Activated CD8-positive, alpha-beta T cell treated with anti-CD3 and anti-CD28 coated beads for 36 hours (primary cell): ENCODE data around the gene LRRC7. TPM values are rescaled to one million over a fixed set of nuclear protein-coding genes. Genes with fewer than 3 reads are reported as not detected.

ENCODE experiments used
- ATAC-seq: fragments of 200-7000 bp; cut with Tn5 transposase; one replicate; pipeline ENCODE4 v1.10.0; 2021; ENCODE audit warnings: mild to moderate bottlenecking, moderate library complexity
- CTCF ChIA-PET: fragments of 350-600 bp; sonication (Branson Sonifier 250); formaldehyde crosslinking; loops from one replicate; lab custom pipeline; 2021; ENCODE audit warnings: antibody characterized with exemption; lab: Charles Lee
- POLR2A ChIA-PET: fragments of 350-600 bp; sonication (Branson Sonifier 250); formaldehyde crosslinking; loops from one replicate; lab custom pipeline; 2021; ENCODE audit warnings: antibody characterized with exemption; lab: Charles Lee
- DNase-seq: peaks from one replicate; pipeline ENCODE4 v3.0.0-alpha.2; 2020
- H3K27ac Mint-ChIP-seq: one replicate; pipeline ENCODE4 v1.8.0; 2021; ENCODE audit warnings: mild to moderate bottlenecking, mixed read lengths
- H3K27me3 Mint-ChIP-seq: one replicate; pipeline ENCODE4 v1.8.0; 2021; ENCODE audit warnings: mixed read lengths
- H3K36me3 Mint-ChIP-seq: one replicate; pipeline ENCODE4 v1.8.0; 2021; ENCODE audit warnings: low read depth, mixed read lengths
- H3K4me1 Mint-ChIP-seq: one replicate; pipeline ENCODE4 v1.8.0; 2021; ENCODE audit warnings: low read depth, mixed read lengths
- H3K4me3 Mint-ChIP-seq: one replicate; pipeline ENCODE4 v1.8.0; 2021; ENCODE audit warnings: mild to moderate bottlenecking, moderate library complexity, mixed read lengths
- H3K9me3 Mint-ChIP-seq: one replicate; pipeline ENCODE4 v1.8.0; 2021; ENCODE audit warnings: mixed read lengths
- intact Hi-C: fragments of 100-400 bp; cut with micrococcal nuclease; formaldehyde crosslinking; loops from one replicate; pipeline ENCODE4 v1.10.0; 2022
- total RNA-seq, 2 experiments: library from RNA; stranded (reverse); gene quantifications; one replicate each; pipeline ENCODE4 v1.2.3, GENCODE V29; 2021
- TF ChIP-seq, protein P1 (sequence below): fragments of 200-600 bp; IDR thresholded peaks from one replicate; pipeline ENCODE4 v1.8.0; 2022; ENCODE audit warnings: antibody characterized with exemption, mild to moderate bottlenecking

The LRRC7 gene
- total RNA-seq, 2 experiments from 2014 or later, result 0.27 to 0.29 TPM

DNA sequence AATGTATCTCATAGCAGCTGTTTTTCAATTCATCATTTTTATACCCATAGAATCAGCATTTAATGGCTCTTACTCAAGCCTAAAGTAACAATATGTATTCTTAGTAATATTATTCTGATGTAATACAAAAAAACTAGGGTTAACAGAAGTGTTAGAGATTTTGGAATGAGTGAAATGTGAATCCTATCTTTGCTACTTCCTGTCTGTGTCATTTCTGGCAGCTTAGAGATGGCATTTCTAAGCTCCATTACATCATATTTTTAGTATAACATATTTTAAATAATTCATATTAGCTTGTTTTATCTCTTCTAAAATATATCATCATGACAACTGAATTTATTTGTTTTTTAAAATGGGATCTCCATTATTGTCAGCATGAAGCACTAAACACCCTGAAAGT is 90.2 kb downstream of the LRRC7 start:
- no peak overlapping the region for H3K4me3 Mint-ChIP-seq
- ChIA-PET POLR2A (no interaction called here), CTCF (interaction anchor here (1.1 kb wide), 1 partner anchor 10 kb away, joined by 3 read pairs; no protein-coding TSS in a partner anchor)
- ATAC-seq (no peak), DNase-seq (no peak)
- no peak overlapping the region for H3K27ac Mint-ChIP-seq
- TF ChIP-seq, protein P1, sequence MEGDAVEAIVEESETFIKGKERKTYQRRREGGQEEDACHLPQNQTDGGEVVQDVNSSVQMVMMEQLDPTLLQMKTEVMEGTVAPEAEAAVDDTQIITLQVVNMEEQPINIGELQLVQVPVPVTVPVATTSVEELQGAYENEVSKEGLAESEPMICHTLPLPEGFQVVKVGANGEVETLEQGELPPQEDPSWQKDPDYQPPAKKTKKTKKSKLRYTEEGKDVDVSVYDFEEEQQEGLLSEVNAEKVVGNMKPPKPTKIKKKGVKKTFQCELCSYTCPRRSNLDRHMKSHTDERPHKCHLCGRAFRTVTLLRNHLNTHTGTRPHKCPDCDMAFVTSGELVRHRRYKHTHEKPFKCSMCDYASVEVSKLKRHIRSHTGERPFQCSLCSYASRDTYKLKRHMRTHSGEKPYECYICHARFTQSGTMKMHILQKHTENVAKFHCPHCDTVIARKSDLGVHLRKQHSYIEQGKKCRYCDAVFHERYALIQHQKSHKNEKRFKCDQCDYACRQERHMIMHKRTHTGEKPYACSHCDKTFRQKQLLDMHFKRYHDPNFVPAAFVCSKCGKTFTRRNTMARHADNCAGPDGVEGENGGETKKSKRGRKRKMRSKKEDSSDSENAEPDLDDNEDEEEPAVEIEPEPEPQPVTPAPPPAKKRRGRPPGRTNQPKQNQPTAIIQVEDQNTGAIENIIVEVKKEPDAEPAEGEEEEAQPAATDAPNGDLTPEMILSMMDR, result no peak
- intact Hi-C loops, result no loop called here
- H3K27me3 Mint-ChIP-seq, result no peaks in the 10 kb centered on the region
- peaks cover 5% of the 10 kb centered on the region for H3K9me3 Mint-ChIP-seq
- H3K4me1 Mint-ChIP-seq, result peaks cover 4% of the 10 kb centered on the region
- H3K36me3 Mint-ChIP-seq, result no peaks in the 10 kb centered on the region

DNA sequence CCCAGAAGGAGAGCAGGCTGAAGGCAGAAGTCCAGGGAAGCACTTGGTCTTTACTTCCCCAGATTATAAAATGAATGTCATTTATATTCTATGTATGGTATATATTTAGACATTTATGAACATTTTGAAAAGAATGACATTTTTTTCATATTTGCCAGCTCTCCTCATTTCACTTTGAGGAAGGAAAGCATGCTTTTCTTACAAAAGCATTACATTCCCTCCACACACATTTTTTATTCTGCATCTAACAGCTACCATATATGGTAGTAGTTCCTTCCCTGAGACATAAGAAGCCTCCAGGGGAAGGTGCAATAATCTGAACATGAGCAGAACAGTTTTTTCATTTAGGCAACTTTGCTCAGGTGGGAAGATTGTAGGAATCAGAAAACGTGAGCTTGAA is 94.0 kb downstream of the LRRC7 start:
- intact Hi-C loops, result no loop called here
- ChIA-PET POLR2A (no interaction called here), CTCF (no interaction called here)
- ATAC-seq (no peak), DNase-seq (no peak)
- H3K36me3 Mint-ChIP-seq, result no peaks in the 10 kb centered on the region
- H3K27ac Mint-ChIP-seq, result no peak overlapping the region
- no peak overlapping the region for H3K4me3 Mint-ChIP-seq
- TF ChIP-seq, protein P1, result no peak
- peaks cover 15% of the 10 kb centered on the region for H3K9me3 Mint-ChIP-seq
- H3K27me3 Mint-ChIP-seq, result no peaks in the 10 kb centered on the region
- peaks cover 4% of the 10 kb centered on the region for H3K4me1 Mint-ChIP-seq

DNA sequence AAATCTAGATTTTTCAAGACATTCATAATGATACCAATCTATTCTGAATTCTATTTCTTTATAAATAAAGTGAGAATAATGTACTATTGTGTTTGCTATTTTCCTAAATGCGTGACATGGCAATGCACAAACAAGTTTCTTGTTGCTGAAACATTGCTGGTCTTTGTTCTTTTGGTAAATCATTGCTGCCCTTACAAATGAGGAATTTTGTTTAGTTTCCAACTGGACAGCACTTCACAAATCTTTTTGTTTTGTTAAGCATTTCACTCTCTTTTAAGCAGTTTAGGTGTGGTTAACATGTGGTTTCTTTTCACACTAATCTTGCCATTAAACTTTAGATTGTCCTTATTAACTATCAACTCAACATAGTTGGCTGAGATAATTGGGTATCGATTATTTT is 94.6 kb downstream of the LRRC7 start:
- intact Hi-C loops, result no loop called here
- Mint-ChIP-seq H3K4me1 (peaks cover 4% of the 10 kb centered on the region), H3K27me3 (no peaks in the 10 kb centered on the region), H3K27ac (no peak overlapping the region), H3K36me3 (no peaks in the 10 kb centered on the region), H3K9me3 (peaks cover 15% of the 10 kb centered on the region), H3K4me3 (no peak overlapping the region)
- no peak for ATAC-seq
- ChIA-PET POLR2A (no interaction called here), CTCF (no interaction called here)
- TF ChIP-seq, protein P1, result no peak
- DNase-seq, result no peak

DNA sequence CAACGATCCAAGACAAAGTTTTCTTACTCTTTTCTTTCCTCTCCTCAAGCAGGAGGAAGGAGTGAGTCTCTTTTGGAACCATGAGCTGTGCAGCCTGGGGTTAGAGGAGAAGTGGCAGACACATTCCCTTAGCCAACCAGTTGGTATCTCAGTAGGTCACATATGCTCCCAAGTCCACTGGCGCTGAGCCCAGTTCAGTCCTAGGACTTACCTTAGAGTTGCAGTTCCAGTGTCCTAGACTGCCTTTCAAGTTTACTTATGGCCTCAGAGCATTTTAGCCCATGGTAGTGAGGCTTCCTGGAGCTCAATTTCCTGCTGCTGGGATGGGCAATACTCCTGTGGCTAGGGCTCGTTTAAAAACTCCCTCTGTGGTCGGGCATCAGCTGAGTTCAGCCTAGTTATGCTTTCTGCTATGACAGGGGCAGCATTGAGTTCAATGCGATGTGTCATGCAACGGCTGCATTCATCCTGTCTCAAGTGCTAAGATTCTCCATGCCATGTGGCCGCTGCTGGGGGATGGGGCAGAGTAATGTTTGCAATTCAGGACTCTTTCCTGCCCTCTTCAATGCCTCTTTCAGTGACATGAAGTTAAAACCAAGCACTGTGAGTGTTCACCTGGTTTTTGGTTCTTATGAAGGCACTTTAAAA is 103.8 kb downstream of the LRRC7 start:
- H3K4me3 Mint-ChIP-seq, result no peak overlapping the region
- CTCF ChIA-PET, result no interaction called here

DNA sequence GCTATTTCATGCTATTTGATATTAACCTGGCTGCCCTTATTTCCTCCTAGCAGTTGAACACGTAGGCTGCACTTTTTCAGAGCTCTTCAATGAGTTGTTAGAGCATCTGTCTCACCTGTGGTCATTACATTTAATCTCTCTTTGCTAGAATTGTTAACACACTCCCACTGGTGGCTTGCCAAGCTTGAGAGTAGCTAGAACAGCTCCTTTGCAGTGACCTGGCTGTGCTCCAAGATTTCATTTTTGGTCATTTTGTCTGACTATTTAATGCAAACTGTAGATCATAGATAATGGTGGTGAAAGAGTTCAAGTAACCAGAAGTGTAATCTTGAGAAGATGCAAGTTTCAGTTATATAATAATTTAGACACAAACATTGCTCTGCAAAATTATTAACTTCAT is 105.6 kb downstream of the LRRC7 start:
- ChIA-PET POLR2A (interaction anchor here (0.9 kb wide), 1 partner anchor 94 kb away, joined by 3 read pairs; no protein-coding TSS in a partner anchor), CTCF (no interaction called here)
- TF ChIP-seq, protein P1, result no peak
- ATAC-seq (no peak), DNase-seq (no peak)
- H3K36me3 Mint-ChIP-seq, result no peaks in the 10 kb centered on the region
- H3K27ac Mint-ChIP-seq, result no peak overlapping the region
- H3K4me1 Mint-ChIP-seq, result no peaks in the 10 kb centered on the region
- no peak overlapping the region for H3K4me3 Mint-ChIP-seq
- peaks cover 2% of the 10 kb centered on the region for H3K9me3 Mint-ChIP-seq
- H3K27me3 Mint-ChIP-seq, result no peaks in the 10 kb centered on the region
- intact Hi-C loops, result no loop called here

More for the DNA sequence above, 103.8 kb downstream of the LRRC7 start:
- H3K27me3 Mint-ChIP-seq, result no peaks in the 10 kb centered on the region
- intact Hi-C loops, result no loop called here
- no peaks in the 10 kb centered on the region for H3K36me3 Mint-ChIP-seq
- ATAC-seq (no peak), DNase-seq (no peak)
- peaks cover 2% of the 10 kb centered on the region for H3K9me3 Mint-ChIP-seq
- no peak overlapping the region for H3K27ac Mint-ChIP-seq
- no peaks in the 10 kb centered on the region for H3K4me1 Mint-ChIP-seq
- TF ChIP-seq, protein P1, result no peak
- POLR2A ChIA-PET, result no interaction called here
